ENCODE results near the gene HOXB8. TPM values are rescaled to one million over a fixed set of nuclear protein-coding genes. Genes with fewer than 3 reads are reported as not detected.

HOXB8 gene
- total RNA-seq, 1 donor from 2014 or later: not detected

DNA sequence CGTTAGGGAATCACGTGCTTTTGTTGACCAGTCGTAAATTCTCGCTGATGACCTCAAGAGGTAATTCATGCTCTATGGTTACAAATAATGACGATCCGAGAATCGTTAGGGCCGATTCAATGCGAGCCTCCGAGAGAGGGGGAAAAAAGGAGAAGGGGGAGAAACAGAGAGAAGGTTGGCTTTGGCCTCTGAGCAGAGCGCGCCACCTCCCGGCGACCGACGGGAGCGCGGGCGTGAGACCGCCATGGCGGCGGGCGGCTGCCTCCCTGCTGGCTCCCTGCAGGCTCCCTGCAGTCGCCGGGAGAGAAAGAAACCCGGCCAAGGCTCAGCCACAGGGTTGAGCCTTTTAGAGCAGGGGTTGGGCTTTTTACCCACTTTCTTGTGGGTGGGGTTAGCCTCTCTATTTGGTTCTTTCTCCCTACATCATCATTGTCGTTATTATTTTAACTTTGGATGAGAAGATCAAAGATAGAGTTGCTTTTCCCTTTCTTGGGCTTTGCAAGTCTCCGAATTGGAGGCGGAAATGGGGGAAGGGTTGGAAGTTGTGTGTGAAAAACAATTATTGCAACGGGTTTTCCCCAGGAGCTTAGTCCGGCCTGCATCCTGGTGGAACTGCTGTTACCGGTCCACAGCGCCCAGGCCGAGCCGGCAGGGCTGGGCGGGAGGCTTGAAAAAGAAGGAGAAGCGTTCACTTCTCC is 21.1 kb downstream of the HOXB8 start:
- intact Hi-C loops (cut with micrococcal nuclease): no loop called here
- H3K36me3 ChIP-seq: no peaks in the 10 kb centered on the region
- peak; percentile 65 for DNase-seq
- H3K27me3 ChIP-seq (ENCODE audit: low read depth): peaks cover 100% of the 10 kb centered on the region
- no peaks in the 10 kb centered on the region for H3K9me3 ChIP-seq (replicated peaks)
- H3K27ac ChIP-seq (replicated peaks): no peak overlapping the region
- H3K4me3 ChIP-seq: peak overlapping the region; percentile 53
- TF ChIP-seq CTCF (IDR thresholded peaks at IDR 0.05; ENCODE audit: borderline replicate concordance): peak; percentile 85
- peaks cover 38% of the 10 kb centered on the region for H3K4me1 ChIP-seq

GRCh38 chr17:48593126-48593829 is 21.8 kb downstream of the HOXB8 start, which contains the start of gene HOXB5:
Gene HOXB5 (minus strand): TSS chr17:48593779. CDS start chr17:48593682, 97 bp downstream.
- Histone ChIP-seq H3K27me3 (ENCODE audit: low read depth) (peaks cover 100% of the 10 kb centered on the region), H3K27ac (replicated peaks) (no peak within 1 kb of the TSS), H3K4me1 (peaks cover 36% of the 10 kb centered on the region), H3K4me3 (peak within 1 kb of the TSS; percentile 53), H3K36me3 (no peaks in the 10 kb centered on the region), H3K9me3 (replicated peaks) (no peaks in the 10 kb centered on the region)
- DNase-seq: no peak
- intact Hi-C loops (cut with micrococcal nuclease): no loop called here
- TF ChIP-seq CTCF (IDR thresholded peaks at IDR 0.05; ENCODE audit: borderline replicate concordance): no peak

- peaks cover 29% of the 10 kb centered on the region for H3K4me1 ChIP-seq
- peak overlapping the region; percentile 53 for H3K4me3 ChIP-seq
- H3K9me3 ChIP-seq (replicated peaks): no peaks in the 10 kb centered on the region
- H3K27me3 ChIP-seq (ENCODE audit: low read depth): peaks cover 100% of the 10 kb centered on the region
- no peaks in the 10 kb centered on the region for H3K36me3 ChIP-seq
- intact Hi-C loops (cut with micrococcal nuclease): no loop called here
- DNase-seq: no peak
- no peak for TF ChIP-seq CTCF (IDR thresholded peaks at IDR 0.05; ENCODE audit: borderline replicate concordance)
- no peak overlapping the region for H3K27ac ChIP-seq (replicated peaks)
Observed at GRCh38 chr17:48592577-48592976, 22.5 kb downstream of the HOXB8 start.

DNA sequence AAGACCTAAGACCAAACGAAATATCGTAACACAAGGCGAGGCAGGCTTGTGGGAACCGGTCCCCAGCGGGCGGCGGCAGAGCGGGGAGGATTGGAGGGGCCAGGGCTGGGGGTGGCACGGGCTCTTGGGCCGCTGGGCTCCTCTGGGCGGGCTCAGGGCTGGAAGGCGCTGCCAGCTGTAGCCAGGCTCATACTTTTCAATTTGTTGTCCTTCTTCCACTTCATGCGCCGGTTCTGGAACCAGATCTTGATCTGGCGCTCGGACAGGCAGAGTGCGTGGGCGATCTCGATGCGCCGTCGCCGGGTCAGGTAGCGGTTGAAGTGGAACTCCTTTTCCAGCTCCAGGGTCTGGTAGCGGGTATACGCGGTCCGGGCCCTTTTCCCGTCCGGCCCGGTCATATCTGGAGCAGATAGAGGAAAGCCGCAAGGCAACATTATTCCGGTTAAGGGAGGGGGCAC is 23.0 kb downstream of the HOXB8 start:
- intact Hi-C loops (cut with micrococcal nuclease): no loop called here

More for the DNA sequence above, 23.0 kb downstream of the HOXB8 start:
- H3K9me3 ChIP-seq (replicated peaks): no peaks in the 10 kb centered on the region
- H3K27me3 ChIP-seq (ENCODE audit: low read depth): peaks cover 100% of the 10 kb centered on the region
- H3K4me3 ChIP-seq: peak overlapping the region; percentile 53
- no peaks in the 10 kb centered on the region for H3K36me3 ChIP-seq
- H3K27ac ChIP-seq (replicated peaks): no peak overlapping the region
- DNase-seq: no peak
- TF ChIP-seq CTCF (IDR thresholded peaks at IDR 0.05; ENCODE audit: borderline replicate concordance): no peak
- H3K4me1 ChIP-seq: peaks cover 24% of the 10 kb centered on the region
